ENCODE measurements around the gene TRIM65. TPM values are rescaled to one million over a fixed set of nuclear protein-coding genes. Genes with fewer than 3 reads are reported as not detected.
A peak's percentile ranks its signal among the peaks of the same experiment; 100 is the strongest.

Gene TRIM65
- total RNA-seq, 2 donors from 2014 or later = 27.4 to 35.3 TPM

DNA sequence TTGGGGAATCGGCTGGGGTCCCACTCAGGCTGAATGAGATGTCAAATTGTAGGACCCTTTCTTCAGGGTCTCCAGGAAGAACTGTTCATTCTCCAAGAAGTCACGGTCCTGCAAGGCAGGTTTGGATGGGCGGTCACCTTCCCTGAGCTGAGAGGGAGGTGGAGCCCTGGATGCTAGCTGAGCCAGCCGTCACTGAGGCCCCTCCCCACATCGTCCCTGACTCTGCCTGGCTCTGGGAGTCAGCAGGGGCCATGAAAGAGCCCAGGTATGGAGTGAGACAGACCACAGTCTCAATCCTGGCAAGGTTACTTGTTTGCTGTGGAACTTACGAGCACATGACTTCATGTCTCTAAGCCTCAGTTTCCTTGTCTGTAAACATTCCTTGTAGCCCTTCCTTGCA, 13.9 kb upstream of the TRIM65 start:
- Histone ChIP-seq H3K4me3 (ENCODE audit: low read length) (no peak overlapping the region), H3K27me3 (ENCODE audit: control insufficient read depth, insufficient read depth, low read length, poor library complexity, severe bottlenecking) (no peaks in the 10 kb centered on the region), H3K27ac (ENCODE audit: low read depth, low read length) (no peak overlapping the region), H3K9ac (ENCODE audit: extremely low read depth, low read length, poor library complexity, severe bottlenecking) (peak overlapping the region; percentile 47), H3K36me3 (ENCODE audit: control insufficient read depth, insufficient read depth, low read length) (peaks cover 10% of the 10 kb centered on the region), H3K4me1 (ENCODE audit: control insufficient read depth, insufficient read depth, low read length) (peaks cover 7% of the 10 kb centered on the region), H3K9me3 (ENCODE audit: control insufficient read depth, low read length) (no peaks in the 10 kb centered on the region)
- Mint-ChIP-seq H3K9me3 (no peaks in the 10 kb centered on the region), H3K4me3 (no peak overlapping the region), H3K4me1 (no peaks in the 10 kb centered on the region), H3K36me3 (ENCODE audit: low read depth) (peaks cover 12% of the 10 kb centered on the region), H3K27ac (peak overlapping the region; percentile 89), H3K27me3 (ENCODE audit: insufficient read depth) (no peaks in the 10 kb centered on the region)
- DNase-seq = peak; percentile 91
- TF ChIP-seq, protein P1, sequence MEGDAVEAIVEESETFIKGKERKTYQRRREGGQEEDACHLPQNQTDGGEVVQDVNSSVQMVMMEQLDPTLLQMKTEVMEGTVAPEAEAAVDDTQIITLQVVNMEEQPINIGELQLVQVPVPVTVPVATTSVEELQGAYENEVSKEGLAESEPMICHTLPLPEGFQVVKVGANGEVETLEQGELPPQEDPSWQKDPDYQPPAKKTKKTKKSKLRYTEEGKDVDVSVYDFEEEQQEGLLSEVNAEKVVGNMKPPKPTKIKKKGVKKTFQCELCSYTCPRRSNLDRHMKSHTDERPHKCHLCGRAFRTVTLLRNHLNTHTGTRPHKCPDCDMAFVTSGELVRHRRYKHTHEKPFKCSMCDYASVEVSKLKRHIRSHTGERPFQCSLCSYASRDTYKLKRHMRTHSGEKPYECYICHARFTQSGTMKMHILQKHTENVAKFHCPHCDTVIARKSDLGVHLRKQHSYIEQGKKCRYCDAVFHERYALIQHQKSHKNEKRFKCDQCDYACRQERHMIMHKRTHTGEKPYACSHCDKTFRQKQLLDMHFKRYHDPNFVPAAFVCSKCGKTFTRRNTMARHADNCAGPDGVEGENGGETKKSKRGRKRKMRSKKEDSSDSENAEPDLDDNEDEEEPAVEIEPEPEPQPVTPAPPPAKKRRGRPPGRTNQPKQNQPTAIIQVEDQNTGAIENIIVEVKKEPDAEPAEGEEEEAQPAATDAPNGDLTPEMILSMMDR (conservative IDR thresholded peaks at IDR 0.05) = no peak
- WGBS, 2 experiments (ENCODE audit: insufficient coverage in 1 of 2, insufficient read length in 1 of 2) = 50 to 62% methylated on average over 5 to 6 of the region's 6 CpGs

DNA sequence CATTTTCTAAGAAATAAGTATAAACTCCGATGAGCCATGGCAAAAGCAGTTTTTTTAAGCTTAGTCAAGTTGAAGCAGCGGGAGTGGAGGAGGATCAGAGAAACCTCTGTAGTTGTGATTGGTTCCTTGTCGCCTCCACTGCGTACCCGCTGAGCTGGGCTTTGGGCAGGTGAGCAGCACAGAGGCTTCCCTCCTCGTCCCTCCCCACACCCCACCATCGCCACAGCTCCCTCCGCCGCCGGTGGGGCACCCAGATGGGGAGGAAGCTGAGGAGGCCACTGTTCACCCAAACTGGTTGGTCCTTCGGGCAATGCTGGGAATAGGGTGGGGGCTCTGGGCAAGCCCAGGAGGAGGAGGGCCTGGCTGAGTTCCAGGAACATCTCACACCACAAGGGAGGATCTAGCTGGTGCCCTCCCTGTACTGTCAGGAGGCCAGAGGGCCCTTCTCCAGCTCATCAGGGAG, 13.1 kb upstream of the TRIM65 start:
- H3K27me3 Mint-ChIP-seq (ENCODE audit: insufficient read depth) = no peaks in the 10 kb centered on the region
- Histone ChIP-seq H3K9me3 (ENCODE audit: control insufficient read depth, low read length) (no peaks in the 10 kb centered on the region), H3K27me3 (ENCODE audit: control insufficient read depth, insufficient read depth, low read length, poor library complexity, severe bottlenecking) (no peaks in the 10 kb centered on the region), H3K36me3 (ENCODE audit: control insufficient read depth, insufficient read depth, low read length) (peaks cover 10% of the 10 kb centered on the region), H3K9ac (ENCODE audit: extremely low read depth, low read length, poor library complexity, severe bottlenecking) (no peak overlapping the region), H3K4me3 (ENCODE audit: low read length) (no peak overlapping the region), H3K27ac (ENCODE audit: low read depth, low read length) (no peak overlapping the region), H3K4me1 (ENCODE audit: control insufficient read depth, insufficient read depth, low read length) (peaks cover 7% of the 10 kb centered on the region)
- TF ChIP-seq, protein P1 (conservative IDR thresholded peaks at IDR 0.05) = no peak
- H3K9me3 Mint-ChIP-seq = no peaks in the 10 kb centered on the region
- no peak overlapping the region for H3K27ac Mint-ChIP-seq
- no peaks in the 10 kb centered on the region for H3K4me1 Mint-ChIP-seq
- H3K36me3 Mint-ChIP-seq (ENCODE audit: low read depth) = peaks cover 8% of the 10 kb centered on the region
- no peak overlapping the region for H3K4me3 Mint-ChIP-seq
- WGBS, 2 experiments (ENCODE audit: insufficient coverage in 1 of 2, insufficient read length in 1 of 2) = 87 to 91% methylated on average over 2 to 11 of the region's 11 CpGs
- DNase-seq = no peak

DNA sequence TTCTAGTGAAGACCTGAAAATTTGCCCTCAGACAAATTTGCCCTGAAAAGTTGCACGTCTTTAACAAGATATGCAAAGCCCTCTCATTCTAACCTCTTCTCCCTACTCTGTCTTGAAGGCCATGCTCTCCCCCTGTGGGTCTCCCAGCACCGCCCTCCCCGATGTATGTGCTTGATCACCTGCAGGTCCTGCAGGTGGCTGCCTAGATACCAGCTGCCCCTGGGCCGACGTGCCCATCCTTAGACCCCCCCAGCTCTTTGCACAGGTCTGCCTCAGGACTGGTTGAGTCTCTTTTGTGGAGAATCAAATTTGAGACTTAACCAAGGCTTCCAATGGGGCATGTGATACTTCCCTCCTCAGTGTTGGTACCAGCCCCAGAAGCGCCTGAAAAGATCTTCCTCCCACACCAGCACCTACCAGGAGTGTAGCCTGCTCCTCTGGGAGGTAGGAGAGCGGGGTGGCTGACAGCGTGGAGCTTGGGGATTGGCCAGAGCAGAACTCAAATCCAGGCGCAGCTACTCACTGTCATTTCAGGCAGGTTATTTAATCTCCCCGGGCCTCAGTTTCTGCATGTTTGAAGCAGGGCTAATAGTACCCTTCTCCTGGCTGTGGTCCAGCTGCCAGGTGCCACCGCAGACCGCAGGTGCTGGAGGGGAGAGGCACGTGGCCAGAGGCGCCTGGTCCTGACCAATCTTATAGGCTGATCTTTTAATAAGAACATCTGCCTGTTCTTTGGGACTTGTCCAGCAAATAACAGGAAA, 12.5 kb upstream of the TRIM65 start:
- 88 to 93% methylated on average over 6 to 14 of the region's 14 CpGs for WGBS, 2 experiments (ENCODE audit: insufficient coverage in 1 of 2, insufficient read length in 1 of 2)
- no peak overlapping the region for H3K27ac Mint-ChIP-seq
- peaks cover 10% of the 10 kb centered on the region for H3K36me3 ChIP-seq (ENCODE audit: control insufficient read depth, insufficient read depth, low read length)
- no peaks in the 10 kb centered on the region for H3K9me3 Mint-ChIP-seq
- H3K9me3 ChIP-seq (ENCODE audit: control insufficient read depth, low read length) = no peaks in the 10 kb centered on the region
- H3K4me1 ChIP-seq (ENCODE audit: control insufficient read depth, insufficient read depth, low read length) = peaks cover 7% of the 10 kb centered on the region
- H3K36me3 Mint-ChIP-seq (ENCODE audit: low read depth) = peaks cover 4% of the 10 kb centered on the region
- TF ChIP-seq, protein P1 (conservative IDR thresholded peaks at IDR 0.05) = no peak
- DNase-seq = no peak
- no peak overlapping the region for H3K4me3 Mint-ChIP-seq
- no peak overlapping the region for H3K4me3 ChIP-seq (ENCODE audit: low read length)
- no peaks in the 10 kb centered on the region for H3K27me3 ChIP-seq (ENCODE audit: control insufficient read depth, insufficient read depth, low read length, poor library complexity, severe bottlenecking)
- no peak overlapping the region for H3K9ac ChIP-seq (ENCODE audit: extremely low read depth, low read length, poor library complexity, severe bottlenecking)
- H3K4me1 Mint-ChIP-seq = no peaks in the 10 kb centered on the region
- no peaks in the 10 kb centered on the region for H3K27me3 Mint-ChIP-seq (ENCODE audit: insufficient read depth)
- no peak overlapping the region for H3K27ac ChIP-seq (ENCODE audit: low read depth, low read length)
